HG03432 (cell line): ENCODE measurements around the gene PACSIN2.

Experiments
- ATAC-seq: cut with Tn5 transposase; IDR thresholded peaks from one replicate; pipeline ENCODE4 v1.9.1; 2021; ENCODE audit warnings: mild to moderate bottlenecking, moderate library complexity; ENCODE audit not compliant: unreplicated experiment

Gene PACSIN2

DNA sequence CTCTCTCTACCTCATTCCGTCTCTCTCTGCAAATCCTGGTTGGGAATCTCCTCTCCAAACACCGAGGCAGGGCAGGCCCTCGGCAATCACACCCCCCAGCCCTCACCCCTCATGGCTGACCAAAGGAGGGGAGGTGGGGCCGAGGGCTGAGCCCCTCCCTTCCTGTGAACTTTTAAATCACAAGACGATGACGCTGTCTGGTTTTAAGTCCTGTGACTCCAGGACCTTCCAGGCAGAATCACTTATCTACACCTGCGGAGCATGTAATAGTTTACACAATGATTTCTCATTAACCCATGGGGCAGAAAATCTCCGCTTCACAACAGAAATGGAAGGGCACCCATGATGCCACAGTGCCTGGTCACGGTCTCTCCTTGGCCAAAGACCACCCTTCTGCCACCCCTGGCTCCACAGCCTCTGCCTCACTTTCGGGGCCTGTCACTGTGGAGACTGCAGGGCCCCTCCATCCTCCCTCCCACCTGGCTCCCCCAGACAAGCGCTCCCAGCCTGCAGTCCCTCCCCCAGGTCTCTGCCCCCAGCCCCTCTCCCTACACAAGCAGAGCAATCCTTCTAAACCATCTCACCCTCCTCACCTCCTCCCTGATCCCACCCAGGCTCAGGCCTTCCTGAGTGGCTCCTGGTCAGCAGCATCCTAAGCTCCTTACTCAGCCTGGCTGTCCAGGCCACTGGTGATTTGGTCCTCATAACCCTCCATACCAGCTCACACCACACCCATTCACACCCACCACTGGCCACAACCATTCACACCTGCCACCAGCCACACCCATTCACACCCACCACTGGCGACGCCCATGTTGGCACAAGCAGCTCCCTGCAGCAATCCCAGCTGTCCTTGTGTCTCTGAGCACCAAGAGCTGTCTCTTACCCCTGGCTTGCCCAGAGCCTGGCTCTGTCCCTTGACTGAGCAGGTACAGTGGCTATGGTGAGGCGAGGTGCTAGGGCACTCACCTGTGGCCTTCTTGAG lies 127.1 kb downstream of the PACSIN2 start:
- no peak for ATAC-seq

- no peak for ATAC-seq
Observed at GRCh38 chr22:42887120-42887519, 127.8 kb downstream of the PACSIN2 start.

- no peak for ATAC-seq
Observed at GRCh38 chr22:42885446-42885845, 129.5 kb downstream of the PACSIN2 start.

GRCh38 chr22:42884616-42885375 lies 130.2 kb downstream of the PACSIN2 start:
- ATAC-seq = no peak

- ATAC-seq = no peak
Observed at GRCh38 chr22:42883970-42884369, 131.0 kb downstream of the PACSIN2 start.

DNA sequence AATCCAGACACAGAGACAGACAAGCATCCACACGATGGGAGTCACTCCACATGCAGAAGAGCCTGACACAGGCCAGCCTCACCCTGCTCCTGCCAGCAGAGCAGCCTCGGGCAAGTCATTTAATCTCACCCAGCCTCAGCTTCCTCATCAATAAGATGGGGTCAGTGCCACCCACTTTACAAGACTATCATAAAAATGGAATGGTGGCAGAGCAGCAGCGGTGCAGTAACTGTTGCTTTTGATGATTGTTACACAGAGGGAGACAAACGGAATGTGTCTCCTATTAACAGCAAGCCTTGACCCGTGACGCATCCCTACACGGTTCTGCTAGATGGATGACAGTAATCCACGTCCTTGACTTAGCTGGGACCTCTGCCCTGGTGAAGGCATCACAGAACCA lies 131.8 kb downstream of the PACSIN2 start:
- no peak for ATAC-seq

GRCh38 chr22:42881982-42882656 lies 132.8 kb downstream of the PACSIN2 start:
- no peak for ATAC-seq

DNA sequence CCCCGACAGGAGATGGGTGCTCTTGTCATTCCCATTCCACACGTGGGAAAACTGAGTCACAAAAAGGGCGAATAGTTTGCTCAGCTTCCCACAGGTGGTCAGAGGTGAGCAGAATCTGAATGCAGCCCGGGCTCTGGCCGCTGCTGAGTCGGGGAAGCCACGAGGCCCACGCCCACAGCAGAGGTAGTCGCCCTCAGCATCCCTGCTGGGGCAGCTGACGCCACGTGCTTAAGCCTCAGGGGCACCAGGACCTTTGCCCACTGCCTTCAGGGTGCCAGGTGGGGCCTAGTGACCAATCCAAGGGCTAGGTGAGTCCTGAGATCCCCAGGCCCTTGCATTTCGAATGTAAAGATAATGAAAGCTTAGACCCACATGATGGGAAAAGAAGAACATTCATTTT lies 133.7 kb downstream of the PACSIN2 start:
- no peak for ATAC-seq

DNA sequence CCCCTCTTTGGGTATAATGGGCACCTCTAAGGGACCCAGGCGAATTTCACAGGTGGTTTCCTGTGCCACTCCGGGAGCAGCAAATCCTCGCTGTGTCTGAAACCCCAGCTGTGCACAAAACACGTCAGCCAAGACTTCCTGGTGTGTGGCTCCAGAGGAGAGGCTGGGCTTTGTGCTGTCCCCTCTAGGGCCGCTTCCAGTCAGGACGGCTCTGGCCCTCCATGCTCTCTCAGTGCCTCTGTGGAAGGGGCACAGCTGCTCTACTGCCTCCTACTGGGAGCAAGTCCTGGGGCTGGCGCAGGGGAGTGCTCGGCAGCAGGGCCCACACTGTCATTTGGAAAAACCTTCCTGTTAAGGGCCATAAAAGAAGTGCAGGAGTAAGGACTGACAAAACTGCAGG lies 134.1 kb downstream of the PACSIN2 start:
- ATAC-seq = no peak

DNA sequence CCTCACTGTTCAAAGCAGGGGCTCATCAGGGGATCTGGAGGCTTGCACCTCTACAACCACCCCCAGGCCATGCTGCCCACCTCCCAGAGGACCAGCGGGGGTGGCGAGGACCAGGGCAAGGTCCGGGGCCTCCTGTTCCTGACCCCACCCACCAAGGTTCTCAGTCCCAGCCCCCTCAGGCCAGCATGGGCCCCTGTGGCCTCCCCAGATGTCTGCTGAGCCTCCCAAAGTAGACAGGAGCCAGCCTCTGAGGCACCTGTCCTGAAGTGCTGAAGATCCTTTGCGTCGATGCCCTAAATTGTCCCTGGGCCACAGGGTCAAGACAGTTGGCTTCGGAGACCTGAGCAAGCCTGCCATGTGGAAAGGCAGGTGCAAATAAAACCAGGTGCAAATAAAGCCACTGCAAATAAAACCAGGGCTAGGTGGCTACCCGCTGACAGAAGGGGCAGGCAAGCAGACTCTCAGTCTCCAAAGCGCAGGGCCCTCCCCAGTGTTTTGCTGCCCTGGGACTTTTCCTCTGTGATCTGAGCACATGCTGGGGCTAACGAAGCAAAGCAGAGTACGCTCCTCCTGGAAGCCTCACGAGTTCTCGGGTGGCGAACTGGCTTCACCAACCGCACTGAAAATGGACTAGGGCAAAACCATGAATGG lies 135.5 kb downstream of the PACSIN2 start:
- no peak for ATAC-seq

DNA sequence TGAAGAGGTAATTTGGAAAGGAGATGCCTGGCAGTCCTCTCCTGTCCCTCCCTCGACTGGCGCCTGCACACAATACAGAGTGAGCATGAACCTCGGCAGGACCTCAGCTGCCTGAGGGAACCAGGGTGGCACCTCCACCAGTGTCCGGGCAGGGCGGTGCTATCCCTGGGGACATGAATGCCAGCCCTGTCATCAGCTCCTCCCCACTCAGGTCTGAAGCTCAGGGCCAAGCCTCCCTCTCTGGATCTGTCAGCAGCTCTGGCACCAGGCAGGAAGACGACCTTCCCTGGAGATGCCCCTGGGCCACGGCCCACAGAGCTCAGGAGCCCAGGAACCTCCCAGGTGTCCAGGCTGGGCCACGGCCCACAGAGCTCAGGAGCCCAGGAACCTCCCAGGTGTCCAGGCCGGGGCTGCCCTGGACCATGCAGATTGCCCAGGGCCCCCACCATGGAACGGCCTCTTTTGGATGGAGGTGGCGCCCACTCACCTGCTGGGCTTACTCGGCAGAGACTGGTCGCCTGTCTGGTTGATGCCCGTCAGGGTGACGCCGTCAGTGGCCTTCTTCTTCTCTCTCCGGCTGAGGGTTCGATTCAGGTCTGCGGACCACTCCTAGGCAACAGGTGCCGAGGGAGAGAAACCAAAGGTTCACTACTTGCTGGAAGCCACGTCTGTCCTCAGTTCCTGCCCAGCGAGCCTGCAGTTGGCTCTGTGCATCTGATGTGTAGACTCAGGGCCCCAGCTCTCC lies 136.2 kb downstream of the PACSIN2 start:
- no peak for ATAC-seq

GRCh38 chr22:42877597-42878340 lies 137.2 kb downstream of the PACSIN2 start:
- ATAC-seq = no peak

GRCh38 chr22:42877158-42877557 lies 137.8 kb downstream of the PACSIN2 start:
- no peak for ATAC-seq

DNA sequence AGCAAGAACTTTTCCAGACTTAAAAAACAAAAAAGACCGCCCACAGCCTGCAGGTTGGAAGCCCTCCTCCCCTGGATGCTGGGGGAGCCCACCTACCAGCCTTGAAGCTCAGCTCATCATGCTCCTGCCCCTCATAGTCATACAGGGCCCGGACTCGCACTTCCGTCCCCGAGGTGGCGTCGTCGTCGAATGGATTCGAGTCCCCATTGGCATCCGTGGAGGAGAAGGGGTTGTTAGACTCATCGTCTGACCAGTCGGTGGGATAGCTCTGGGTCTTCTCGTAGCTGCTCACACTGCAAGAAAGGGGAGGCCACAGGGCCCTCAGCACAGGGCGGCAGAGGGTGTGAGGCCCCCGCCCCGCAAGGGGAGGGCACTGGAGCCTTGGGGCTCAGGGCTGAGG lies 138.9 kb downstream of the PACSIN2 start:
- ATAC-seq = no peak

- ATAC-seq = no peak
Observed at GRCh38 chr22:42874010-42874409, 140.9 kb downstream of the PACSIN2 start.

- no peak for ATAC-seq
Observed at GRCh38 chr22:42873356-42873755, 141.6 kb downstream of the PACSIN2 start.

DNA sequence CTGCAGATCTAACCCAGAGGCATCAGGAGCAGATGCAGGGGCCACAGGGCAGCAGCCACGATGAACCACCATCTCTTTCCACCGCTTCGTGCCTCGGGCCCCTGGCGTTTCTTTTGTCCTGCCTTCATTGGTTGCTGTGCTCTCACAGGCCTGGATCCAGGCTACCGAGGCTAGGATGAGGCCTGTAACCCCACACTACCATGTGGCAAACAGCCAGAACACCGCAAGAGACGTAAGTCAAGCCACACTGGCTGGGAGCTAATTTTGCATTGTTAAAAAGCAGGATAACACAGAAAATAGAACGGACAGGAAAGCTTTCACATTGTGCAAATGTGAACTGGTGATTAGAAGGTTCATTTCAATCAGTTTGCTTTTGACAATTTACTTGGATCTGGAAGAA lies 142.1 kb downstream of the PACSIN2 start:
- no peak for ATAC-seq

DNA sequence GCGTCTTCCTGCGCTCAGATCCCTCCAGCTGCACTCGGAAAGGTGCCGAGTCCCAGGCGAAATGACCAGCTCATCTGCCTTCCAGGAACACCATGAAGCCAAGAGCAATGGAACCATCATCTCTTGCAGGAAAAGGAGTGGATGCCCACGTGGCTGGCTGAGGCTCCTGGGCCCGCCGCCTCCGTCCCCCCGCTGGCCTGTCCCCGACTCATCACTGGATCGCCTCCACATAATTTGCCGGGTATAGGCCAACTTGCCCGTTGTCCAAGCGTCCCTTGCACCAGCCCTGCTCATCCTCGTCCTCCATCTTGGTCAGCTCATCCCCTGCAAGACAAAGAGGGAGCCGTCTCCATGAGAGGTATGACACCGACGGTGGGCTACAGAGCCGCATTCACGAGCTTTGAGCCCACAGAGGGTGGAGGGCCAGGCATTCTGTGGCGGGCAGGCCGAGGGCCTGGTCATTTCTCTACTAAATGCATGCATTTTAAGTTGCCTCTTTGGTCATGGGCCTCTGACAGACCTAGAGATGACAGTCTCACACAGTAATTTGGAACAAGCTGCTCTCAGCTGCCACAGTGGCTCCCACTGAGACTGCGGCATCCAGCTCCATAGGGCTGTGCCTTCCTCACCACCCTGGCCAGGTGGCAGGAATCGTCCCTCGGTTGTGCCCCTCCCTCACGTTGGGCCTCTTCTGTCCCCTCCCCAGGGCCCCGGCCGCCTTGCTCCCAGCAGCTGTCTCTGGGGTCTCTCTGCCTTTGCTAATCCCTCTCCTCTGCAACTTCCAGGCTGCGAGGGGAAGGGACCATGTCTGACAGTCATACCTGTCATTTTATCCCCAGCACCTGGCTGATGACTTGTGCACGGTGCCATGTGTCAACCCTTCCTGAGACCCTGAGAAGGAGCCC lies 143.6 kb downstream of the PACSIN2 start:
- ATAC-seq = no peak
